GM12878 (cell line): ENCODE results near the gene ZNF525. TPM values are rescaled to one million over a fixed set of nuclear protein-coding genes. Genes with fewer than 3 reads are reported as not detected.

Experiments
- ATAC-seq: fragments of 200-7000 bp; cut with Tn5 transposase; 3 replicates; pipeline ENCODE4 v1.9.1; 2020; ENCODE audit warnings: mild to moderate bottlenecking, moderate library complexity
- BruUV-seq: library from RNA; stranded (reverse); fragments of 400-500 nt; replicated peaks from 2 replicates; lab custom pipeline; 2021; lab: Mats Ljungman, UMichigan
- CTCF ChIA-PET: fragments of 300-600 bp; sonication (Branson Sonifier 250); formaldehyde crosslinking; extraction: SDS; loops from one replicate; lab custom pipeline; 2021; ENCODE audit warnings: inconsistent platforms; lab: Yijun Ruan, JAX
- POLR2A ChIA-PET: fragments of 350-600 bp; formaldehyde crosslinking; extraction: SDS; loops from one replicate; lab custom pipeline; 2021; ENCODE audit warnings: inconsistent platforms; lab: Charles Lee
- RAD21 ChIA-PET: fragments of 300-600 bp; sonication (Branson Sonifier 250); formaldehyde crosslinking; loops from one replicate; lab custom pipeline; 2023; ENCODE audit warnings: antibody characterized with exemption; ENCODE audit not compliant: unreplicated experiment; lab: Charles Lee
- SMC1A ChIA-PET: fragments of 300-600 bp; sonication (Branson Sonifier 250); formaldehyde crosslinking; loops from one replicate; lab custom pipeline; 2023; ENCODE audit not compliant: unreplicated experiment, uncharacterized antibody; lab: Charles Lee
- DNase-seq: peaks from one replicate; pipeline ENCODE4 v3.0.0-alpha.2; 2011; ENCODE audit warnings: low read depth, low spot score
- FAIRE-seq: peaks from 3 replicates; lab custom pipeline; 2011; peaks lifted over from hg19 to GRCh38; lab: Jason Lieb, UNC
- H2AFZ ChIP-seq: 2 replicates; pipeline ENCODE4 v1.6.0; 2011; ENCODE audit warnings: low read depth, low read length, control low read depth; ENCODE audit not compliant: control insufficient read depth
- H3K27ac ChIP-seq: 2 replicates; pipeline ENCODE4 v1.5.1; 2011; ENCODE audit warnings: control low read depth; ENCODE audit not compliant: control insufficient read depth, insufficient read depth
- H3K27me3 ChIP-seq, 2 experiments: replicated peaks in 1 of 2; 2 replicates each; pipeline versions ENCODE4 v1.6.0 to v1.6.1; 2011; ENCODE audit warnings: low read length in 1 of 2; ENCODE audit not compliant: control insufficient read depth in 2 of 2, insufficient read depth in 2 of 2
- H3K36me3 ChIP-seq, 2 experiments: 2 replicates each; pipeline ENCODE4 v1.5.1; 2011; ENCODE audit warnings: low read length in 1 of 2; ENCODE audit not compliant: control insufficient read depth in 2 of 2, insufficient read depth in 2 of 2
- H3K4me1 ChIP-seq: 2 replicates; pipeline ENCODE4 v1.6.1; 2011; ENCODE audit warnings: mild to moderate bottlenecking, low read length, moderate library complexity, mixed read lengths; ENCODE audit not compliant: control insufficient read depth, insufficient read depth
- H3K4me2 ChIP-seq: 2 replicates; pipeline ENCODE4 v1.6.0; 2011; ENCODE audit warnings: control low read depth; ENCODE audit not compliant: control insufficient read depth, insufficient read depth
- H3K4me3 ChIP-seq: fragments of 200-600 bp; sonication (generic); 2 replicates; pipeline ENCODE4 v1.5.1; 2016
- H3K79me2 ChIP-seq: 2 replicates; pipeline ENCODE4 v1.6.0; 2011; ENCODE audit warnings: low read length; ENCODE audit not compliant: control insufficient read depth, insufficient read depth
- H3K9ac ChIP-seq: 2 replicates; pipeline ENCODE4 v1.8.0; 2011; ENCODE audit warnings: low read length, control low read depth, mixed read lengths; ENCODE audit not compliant: control insufficient read depth, insufficient read depth
- H3K9me3 ChIP-seq: replicated peaks from 3 replicates; pipeline ENCODE4 v1.5.1; 2011; ENCODE audit warnings: mild to moderate bottlenecking, low read length; ENCODE audit not compliant: control insufficient read depth, insufficient read depth
- H4K20me1 ChIP-seq: 2 replicates; pipeline ENCODE4 v1.6.0; 2011; ENCODE audit not compliant: control insufficient read depth, insufficient read depth
- ATF7 ChIP-seq: fragments of 450-650 bp; IDR thresholded peaks from 2 replicates; pipeline ENCODE4 v1.6.1; 2016; ENCODE audit warnings: low read depth, mild to moderate bottlenecking
- BACH1 ChIP-seq: fragments of 450-650 bp; IDR thresholded peaks from 2 replicates; pipeline ENCODE4 v1.6.1; 2017; ENCODE audit warnings: mild to moderate bottlenecking, borderline replicate concordance
- BHLHE40 ChIP-seq, 2 experiments: fragments of 450-650 bp in 1 of 2; IDR thresholded peaks; 2 replicates each; pipeline ENCODE4 v1.6.1; 2011 to 2017; ENCODE audit warnings: low read depth in 2 of 2, borderline replicate concordance in 1 of 2, improper control_type of control experiment in 1 of 2, low read length in 1 of 2, mild to moderate bottlenecking in 1 of 2
- CBFB ChIP-seq: IDR thresholded peaks from 2 replicates; pipeline ENCODE4 v1.6.1; 2016; ENCODE audit warnings: antibody characterized with exemption, low read depth
- CREM ChIP-seq: IDR thresholded peaks from 2 replicates; pipeline ENCODE4 v1.6.1; 2014; ENCODE audit warnings: antibody characterized with exemption, low read depth
- E4F1 ChIP-seq: fragments of 450-650 bp; IDR thresholded peaks from 2 replicates; pipeline ENCODE4 v1.6.1; 2018; ENCODE audit warnings: borderline replicate concordance, mild to moderate bottlenecking; ENCODE audit not compliant: partially characterized antibody
- EGR1 ChIP-seq, 2 experiments: IDR thresholded peaks; 1 replicate in 1 of 2; 2 replicates in 1 of 2; pipeline ENCODE4 v1.6.1; 2011 to 2012; ENCODE audit warnings: low read depth in 2 of 2, low read length in 2 of 2, borderline replicate concordance in 1 of 2, mild to moderate bottlenecking in 1 of 2, moderate library complexity in 1 of 2
- EZH2 ChIP-seq: IDR thresholded peaks from 2 replicates; pipeline ENCODE4 v1.6.1; 2012; ENCODE audit warnings: low read depth, mild to moderate bottlenecking, control low read depth, inconsistent platforms, low read length, borderline replicate concordance; ENCODE audit not compliant: control insufficient read depth
- FOS ChIP-seq: IDR thresholded peaks from 3 replicates; pipeline ENCODE4 v1.6.1; 2011; ENCODE audit warnings: borderline replicate concordance; ENCODE audit not compliant: insufficient read length; ENCODE audit errors: extremely low read depth
- GATAD2B ChIP-seq: fragments of 450-650 bp; conservative IDR thresholded peaks from 2 replicates; pipeline ENCODE4 v1.6.1; 2017; ENCODE audit warnings: low read depth, mild to moderate bottlenecking, moderate library complexity
- MAX ChIP-seq: IDR thresholded peaks from 2 replicates; pipeline ENCODE4 v1.6.1; 2012; ENCODE audit warnings: low read depth, low read length, improper control_type of control experiment
- MXI1 ChIP-seq: fragments of 150-350 bp; IDR thresholded peaks from 2 replicates; pipeline ENCODE4 v1.6.1; 2011; ENCODE audit warnings: low read depth, mild to moderate bottlenecking, inconsistent platforms, low read length, improper control_type of control experiment
- NFYB ChIP-seq: IDR thresholded peaks from 2 replicates; pipeline ENCODE4 v1.6.1; 2011; ENCODE audit warnings: low read depth, mild to moderate bottlenecking, low read length, improper control_type of control experiment, moderate library complexity; ENCODE audit not compliant: insufficient read depth
- NRF1 ChIP-seq: conservative IDR thresholded peaks from 2 replicates; pipeline ENCODE4 v1.6.1; 2011; ENCODE audit warnings: mild to moderate bottlenecking, low read depth, low read length, improper control_type of control experiment
- PAX5 ChIP-seq: IDR thresholded peaks from 2 replicates; pipeline ENCODE4 v1.6.1; 2011; ENCODE audit warnings: low read depth, low read length, borderline replicate concordance
- POLR2A ChIP-seq: IDR thresholded peaks from 2 replicates; pipeline ENCODE4 v1.6.1; 2011; ENCODE audit warnings: low read depth, mild to moderate bottlenecking, low read length
- POU2F2 ChIP-seq: IDR thresholded peaks from 3 replicates; pipeline ENCODE4 v1.6.1; 2011; ENCODE audit warnings: low read depth, mild to moderate bottlenecking, low read length, borderline replicate concordance
- SMAD5 ChIP-seq: IDR thresholded peaks from 2 replicates; pipeline ENCODE4 v1.6.1; 2016; ENCODE audit warnings: antibody characterized with exemption, low read depth
- SP1 ChIP-seq: IDR thresholded peaks from one replicate; pipeline ENCODE4 v1.6.1; 2011; ENCODE audit warnings: low read depth, low read length
- TAF1 ChIP-seq: IDR thresholded peaks from 2 replicates; pipeline ENCODE4 v1.6.1; 2011; ENCODE audit warnings: mild to moderate bottlenecking, low read depth, low read length, borderline replicate concordance
- TCF7 ChIP-seq: IDR thresholded peaks from 2 replicates; pipeline ENCODE4 v1.6.1; 2014; ENCODE audit warnings: antibody characterized with exemption, borderline replicate concordance
- WGBS: methylation state at CpG from one replicate; pipeline ENCODE4 v1.1.6; 2016; ENCODE audit warnings: low lambda C conversion rate; ENCODE audit not compliant: insufficient replicate concordance, insufficient coverage; ENCODE audit errors: missing lambda C conversion rate; 5-methylcytosine and 5-hydroxymethylcytosine counted together
- in situ Hi-C: fragments of 300-500 bp; cut with MboI; formaldehyde crosslinking; loops from 9 replicates; pipeline ENCODE4 v1.14.3; 2018; ENCODE audit warnings: mixed read lengths
- intact Hi-C: fragments of 100-400 bp; cut with micrococcal nuclease; formaldehyde crosslinking; loops from one replicate; pipeline ENCODE4 v1.14.2; 2022; ENCODE audit not compliant: unreplicated experiment
- polyA plus RNA-seq, 11 experiments: library from polyadenylated mRNA; depleted of rRNA in 4 of 11; unstranded in 6 of 11; stranded (reverse) in 5 of 11; fragments of >200 nt; fragmentation: Nextera tagmentation in 4 of 11; fragmentation: Illumina TruSeq in 1 of 11; extraction: Ambion mirVana in 4 of 11; extraction: Trizol in 1 of 11; gene quantifications; 1 replicate in 1 of 11; 2 replicates in 10 of 11; pipeline versions ENCODE4 v1.2.1 to v1.2.3, GENCODE V29; 2011 to 2016; ENCODE audit warnings: inconsistent platforms in 2 of 11, missing spikeins in 2 of 11, low read depth in 1 of 11
- total RNA-seq, 4 experiments: library from RNA; depleted of rRNA in 3 of 4; stranded (reverse); fragments of >200 nt in 3 of 4; fragmentation: Illumina TruSeq in 1 of 4; extraction: Trizol in 1 of 4; gene quantifications; 2 replicates each; pipeline versions ENCODE4 v1.2.1 to v1.2.3, GENCODE V29; 2013 to 2021

Gene ZNF525
- total and polyA plus RNA-seq, 10 of the 15 experiments (the other 5 are each of a cell fraction or from before 2014, with no cell fraction given), result 3.0 to 25.8 (median 9.4) TPM

- H3K27ac ChIP-seq, result peak within 1 kb of the TSS; percentile 82
- FAIRE-seq (peak; percentile 91), ATAC-seq (peak; percentile 100), DNase-seq (peak; percentile 75)
- no TSS peak for BruUV-seq
- no peaks in the 10 kb centered on the region; a peak in 2 of 4 replicates for H3K36me3 ChIP-seq
- ChIA-PET RAD21 (interaction anchor here (0.5 kb wide), 1 partner anchor 1854 kb away, joined by 3 read pairs; no protein-coding TSS in a partner anchor), POLR2A (no interaction called here), SMC1A (no interaction called here), CTCF (interaction anchor here (0.9 kb wide), 1 partner anchor 79 kb away, joined by 3 read pairs; no protein-coding TSS in a partner anchor)
- H3K27me3 ChIP-seq, result no peaks in the 10 kb centered on the region
- H3K9me3 ChIP-seq, result peaks cover 10% of the 10 kb centered on the region; the same call in 2 of the 3 replicates
- in situ Hi-C loops, result loop anchor here (10.0 kb wide), 1 partner anchor 313 kb away; no protein-coding TSS in a partner anchor
- no peaks in the 10 kb centered on the region for H4K20me1 ChIP-seq
- intact Hi-C loops, result no loop called here
- H3K4me2 ChIP-seq, result peak within 1 kb of the TSS; percentile 88
- peak within 1 kb of the TSS; percentile 88 for H2AFZ ChIP-seq
- peak within 1 kb of the TSS; percentile 90 for H3K9ac ChIP-seq
- H3K4me3 ChIP-seq, result peak within 1 kb of the TSS; percentile 85
- WGBS, result 6% methylated on average over 39 of the region's 46 CpGs
- no peaks in the 10 kb centered on the region for H3K4me1 ChIP-seq
- H3K79me2 ChIP-seq, result peaks cover 9% of the 10 kb centered on the region
- peak; percentile 60 for TF ChIP-seq NRF1
- peak; percentile 79 for TF ChIP-seq SMAD5
- TF ChIP-seq POU2F2, result peak; percentile 19; the same call in 1 of the 3 replicates
- TF ChIP-seq GATAD2B, result no peak
- peak; percentile 91 for TF ChIP-seq MXI1
- TF ChIP-seq E4F1, result peak; percentile 36
- TF ChIP-seq SP1, result peak; percentile 61
- peak; percentile 73 for TF ChIP-seq TAF1
- peak; percentile 28; the same call in 1 of the 2 replicates for TF ChIP-seq BACH1
- TF ChIP-seq ATF7, result no peak
- no peak for TF ChIP-seq EGR1 (IDR thresholded peaks at IDR 0.05; ENCODE audit: borderline replicate concordance in 1 of 2, low read depth in 2 of 2, low read length in 2 of 2)
- no peak for TF ChIP-seq EZH2
- TF ChIP-seq FOS, result no peak
- peak; percentile 60 to 80 for TF ChIP-seq BHLHE40 (IDR thresholded peaks at IDR 0.05; ENCODE audit: borderline replicate concordance in 1 of 2, low read depth in 2 of 2, low read length in 1 of 2)
- TF ChIP-seq MAX, result peak; percentile 59; the same call in 1 of the 2 replicates
- no peak for TF ChIP-seq TCF7
- peak; percentile 53; the same call in 1 of the 2 replicates for TF ChIP-seq CREM
- TF ChIP-seq POLR2A, result peak; percentile 91
- TF ChIP-seq NFYB, result no peak
- TF ChIP-seq PAX5, result 0 out of 2 replicates have a peak, but pooled peaks have one; percentile 24
- no peak for TF ChIP-seq CBFB
Measured at GRCh38 chr19:53431399-53432087, 66.0 kb downstream of the ZNF525 start, which contains the start of gene ZNF761. Gene ZNF761 (plus strand): TSS chr19:53431984. CDS start chr19:53447269, 15,285 bp downstream.
